ENCODE measurements around the gene SIPA1.

Gene SIPA1

GRCh38 chr11:65642014-65642671 lies 4.2 kb downstream of the SIPA1 start:
- no peak for DNase-seq (ENCODE audit: low read depth, low spot score)

- DNase-seq (ENCODE audit: low read depth, low spot score): no peak
Measured at GRCh38 chr11:65643971-65644370, 6.1 kb downstream of the SIPA1 start.

- DNase-seq (ENCODE audit: low read depth, low spot score): no peak
Measured at GRCh38 chr11:65644837-65645236, 6.9 kb downstream of the SIPA1 start.

GRCh38 chr11:65645710-65646109 lies 7.8 kb downstream of the SIPA1 start:
- no peak for DNase-seq (ENCODE audit: low read depth, low spot score)

GRCh38 chr11:65646288-65646957 lies 8.5 kb downstream of the SIPA1 start:
- DNase-seq (ENCODE audit: low read depth, low spot score): no peak

- DNase-seq (ENCODE audit: low read depth, low spot score): no peak
Measured at GRCh38 chr11:65646958-65647701, 9.2 kb downstream of the SIPA1 start.

GRCh38 chr11:65648997-65649493 lies 11.1 kb downstream of the SIPA1 start:
- no peak for DNase-seq (ENCODE audit: low read depth, low spot score)

- DNase-seq (ENCODE audit: low read depth, low spot score): no peak
Measured at GRCh38 chr11:65649656-65650546, 12.0 kb downstream of the SIPA1 start.

GRCh38 chr11:65650547-65651338 lies 12.8 kb downstream of the SIPA1 start:
- no peak for DNase-seq (ENCODE audit: low read depth, low spot score)

- no peak for DNase-seq (ENCODE audit: low read depth, low spot score)
Measured at GRCh38 chr11:65651339-65651588, 13.4 kb downstream of the SIPA1 start.

- no peak for DNase-seq (ENCODE audit: low read depth, low spot score)
Measured at GRCh38 chr11:65651589-65652510, 13.9 kb downstream of the SIPA1 start.

- DNase-seq (ENCODE audit: low read depth, low spot score): no peak
Measured at GRCh38 chr11:65652511-65653228, 14.8 kb downstream of the SIPA1 start.

- no peak for DNase-seq (ENCODE audit: low read depth, low spot score)
Measured at GRCh38 chr11:65653229-65654225, 15.6 kb downstream of the SIPA1 start.

- no peak for DNase-seq (ENCODE audit: low read depth, low spot score)
Measured at GRCh38 chr11:65654375-65655349, 16.8 kb downstream of the SIPA1 start.

GRCh38 chr11:65655570-65656332 lies 17.9 kb downstream of the SIPA1 start:
- no peak for DNase-seq (ENCODE audit: low read depth, low spot score)

GRCh38 chr11:65657426-65657825 lies 19.5 kb downstream of the SIPA1 start:
- DNase-seq (ENCODE audit: low read depth, low spot score): no peak

Measured in iPS DF 19.7 (cell line).